Measurements from ENCODE around the gene RNF121.

The RNF121 gene

GRCh38 chr11:71988050-71988449 is 59.2 kb downstream of the RNF121 start:
- peak; percentile 50 for DNase-seq (ENCODE audit: low read depth)

GRCh38 chr11:71990701-71991100 is 61.9 kb downstream of the RNF121 start:
- no peak for DNase-seq (ENCODE audit: low read depth)

DNA sequence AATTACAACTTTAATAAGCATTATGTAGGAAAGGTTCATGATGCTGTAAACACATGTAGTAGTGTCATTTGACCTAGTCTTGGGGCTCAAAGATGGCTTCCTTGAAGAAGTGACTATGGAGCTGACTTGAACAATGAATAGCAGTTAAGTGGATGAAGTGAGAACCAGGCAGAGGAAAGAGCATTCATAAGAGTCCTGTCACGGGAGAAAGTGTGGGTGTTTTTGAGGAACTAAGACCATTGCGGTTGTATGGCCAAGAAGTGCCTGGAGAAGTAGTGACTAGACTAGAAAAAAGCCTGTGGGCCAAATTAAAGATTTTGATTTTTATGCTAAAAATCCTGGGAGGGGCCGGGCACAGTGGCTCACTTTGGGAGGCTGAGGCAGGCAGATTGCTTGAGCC is 62.6 kb downstream of the RNF121 start:
- DNase-seq (ENCODE audit: low read depth) = no peak

DNA sequence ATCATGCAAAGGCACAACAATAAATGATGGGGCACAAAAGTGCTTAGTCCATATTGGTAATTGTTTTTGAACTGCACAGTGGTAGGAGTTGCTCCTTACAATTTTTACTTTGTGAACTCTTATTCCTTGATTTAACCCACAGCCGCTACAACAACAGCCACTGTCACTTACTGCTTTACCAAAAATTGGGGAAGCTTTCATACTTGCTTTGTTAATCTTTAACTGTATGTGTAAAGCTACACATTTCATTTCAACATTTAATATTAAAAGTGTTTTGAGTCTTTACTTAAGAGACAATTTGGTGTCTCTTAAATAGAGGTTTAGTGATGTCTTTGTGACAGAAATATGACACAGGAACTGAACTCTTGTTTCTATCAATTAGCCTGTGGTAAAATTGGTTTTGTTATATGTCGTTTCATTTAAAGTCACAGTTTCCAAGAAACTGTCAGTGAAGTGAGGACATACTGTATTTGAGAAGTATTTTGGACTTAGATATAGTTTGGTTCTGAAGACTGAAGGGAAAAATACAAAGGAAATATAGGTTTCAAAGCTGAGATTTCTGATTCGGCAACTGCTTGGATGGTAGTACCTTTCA is 63.4 kb downstream of the RNF121 start:
- DNase-seq (ENCODE audit: low read depth) = no peak

DNA sequence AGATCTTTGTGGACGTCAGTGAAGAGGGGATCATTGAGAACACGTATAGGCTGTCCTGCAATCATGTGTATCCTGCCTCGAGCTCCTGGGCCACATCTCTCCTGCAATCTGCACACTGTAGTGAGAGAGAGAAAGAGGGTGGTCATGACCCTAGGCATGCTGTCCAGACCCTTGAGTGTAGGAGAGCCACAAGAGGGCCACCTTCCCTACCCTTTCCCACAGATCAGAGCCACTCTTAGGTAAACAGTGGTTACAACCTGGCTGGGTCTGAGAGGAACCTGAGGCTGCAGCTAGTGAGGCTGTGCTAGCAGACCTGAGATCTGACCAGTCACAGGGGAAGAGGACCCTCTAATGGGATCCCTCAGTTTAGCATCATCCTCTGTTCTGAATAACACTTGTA is 65.9 kb downstream of the RNF121 start:
- DNase-seq (ENCODE audit: low read depth) = no peak

DNA sequence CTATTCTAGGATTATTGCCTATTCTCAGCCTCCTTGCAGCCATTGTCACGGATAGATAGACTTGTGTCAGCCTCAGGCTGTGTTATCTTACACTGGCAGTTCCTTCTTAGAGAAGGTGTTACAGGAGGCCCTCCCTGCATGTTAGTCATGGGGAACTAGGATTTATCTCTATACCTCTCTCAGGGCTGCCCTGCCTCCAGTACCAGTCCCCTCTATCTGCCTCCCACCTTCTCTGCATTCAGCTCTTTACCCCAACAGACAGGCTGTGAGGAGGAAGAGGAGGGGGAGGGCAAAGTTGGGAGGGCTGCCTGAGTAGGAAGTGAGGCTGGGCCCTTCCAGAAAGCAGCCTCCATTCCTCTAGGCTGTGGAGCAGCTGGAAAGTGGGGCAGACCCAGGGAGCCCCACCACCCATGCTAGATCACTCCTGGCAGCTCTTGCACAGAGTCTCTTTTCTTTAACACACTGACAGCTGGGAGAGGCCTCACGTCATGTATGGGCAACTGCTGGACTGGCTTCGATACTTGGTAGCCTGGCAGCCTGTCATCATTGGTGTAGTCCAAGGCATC is 67.0 kb downstream of the RNF121 start:
- DNase-seq (ENCODE audit: low read depth) = no peak

GRCh38 chr11:71996517-71996916 is 67.7 kb downstream of the RNF121 start:
- no peak for DNase-seq (ENCODE audit: low read depth)

- DNase-seq (ENCODE audit: low read depth) = no peak
These were observed 68.1 kb downstream of the RNF121 start for GRCh38 chr11:71996946-71997345.

GRCh38 chr11:71997594-71997993 is 68.7 kb downstream of the RNF121 start:
- DNase-seq (ENCODE audit: low read depth) = no peak

DNA sequence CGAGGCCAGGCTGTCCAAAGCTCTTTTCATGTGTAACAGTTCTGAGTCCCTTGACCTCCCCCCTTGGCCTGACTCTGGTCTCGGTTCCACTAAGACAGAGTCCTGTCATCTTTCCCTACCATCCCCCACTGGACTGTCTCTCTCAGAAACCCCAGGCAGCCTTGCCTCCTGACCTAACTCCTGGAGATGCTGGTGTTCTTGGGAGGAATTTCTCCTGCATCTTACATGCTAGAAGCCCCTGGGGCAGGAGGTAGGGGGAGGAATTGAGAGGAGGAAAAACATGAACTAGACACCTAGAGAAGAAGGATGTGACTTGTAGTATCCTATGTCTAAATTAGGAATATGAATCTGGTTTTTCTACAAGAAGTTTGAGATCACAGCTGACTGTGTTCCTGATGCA is 69.2 kb downstream of the RNF121 start:
- no peak for DNase-seq (ENCODE audit: low read depth)

- no peak for DNase-seq (ENCODE audit: low read depth)
These were observed 69.9 kb downstream of the RNF121 start, which contains the start of gene IL18BP for GRCh38 chr11:71998649-71999310. TSS of gene IL18BP (plus strand) at chr11:71998909. CDS start at chr11:71999985, 1,076 bp downstream.

- DNase-seq (ENCODE audit: low read depth) = no peak
These were observed 70.5 kb downstream of the RNF121 start for GRCh38 chr11:71999362-71999761.

DNA sequence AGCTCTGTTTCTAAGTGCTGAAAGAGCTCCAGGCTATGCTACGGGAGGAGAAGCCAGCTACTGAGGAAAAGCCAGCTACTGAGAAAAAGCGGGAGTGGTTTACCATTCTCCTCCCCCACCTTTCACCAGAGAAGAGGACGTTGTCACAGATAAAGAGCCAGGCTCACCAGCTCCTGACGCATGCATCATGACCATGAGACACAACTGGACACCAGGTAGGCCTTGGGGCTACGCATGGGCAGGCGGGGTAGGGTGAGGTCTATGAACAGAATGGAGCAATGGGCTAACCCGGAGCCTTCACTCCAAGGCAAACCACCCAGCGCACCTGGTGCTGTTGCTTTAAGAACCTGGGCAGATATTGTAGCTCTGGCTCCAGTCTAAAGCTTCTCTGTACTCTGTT is 71.0 kb downstream of the RNF121 start:
- DNase-seq (ENCODE audit: low read depth) = no peak

DNA sequence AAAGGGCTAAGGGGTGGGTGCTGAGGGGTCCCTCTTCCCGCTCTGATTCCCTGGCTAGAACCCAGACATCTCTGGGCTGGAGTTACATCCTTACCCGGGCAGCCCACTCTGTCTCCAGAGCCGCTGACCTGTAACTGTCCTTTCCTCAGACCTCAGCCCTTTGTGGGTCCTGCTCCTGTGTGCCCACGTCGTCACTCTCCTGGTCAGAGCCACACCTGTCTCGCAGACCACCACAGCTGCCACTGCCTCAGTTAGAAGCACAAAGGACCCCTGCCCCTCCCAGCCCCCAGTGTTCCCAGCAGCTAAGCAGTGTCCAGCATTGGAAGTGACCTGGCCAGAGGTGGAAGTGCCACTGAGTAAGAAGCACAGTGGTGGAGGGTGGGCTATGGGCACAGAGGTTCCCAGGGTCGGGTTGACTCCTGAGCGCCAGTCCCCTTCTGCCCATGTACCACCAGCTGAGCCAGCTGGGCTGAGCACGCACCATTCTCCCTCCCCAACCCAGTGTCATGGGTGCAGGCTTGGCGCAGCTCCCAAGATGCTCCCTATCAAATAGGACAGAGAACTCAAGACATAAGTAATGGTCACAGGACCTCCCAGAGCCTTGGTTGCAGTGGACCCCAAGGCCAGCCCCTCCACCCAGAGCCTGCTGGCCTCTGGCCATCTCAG is 71.5 kb downstream of the RNF121 start:
- DNase-seq (ENCODE audit: low read depth) = no peak

GRCh38 chr11:72001285-72001684 is 72.4 kb downstream of the RNF121 start:
- DNase-seq (ENCODE audit: low read depth) = no peak

DNA sequence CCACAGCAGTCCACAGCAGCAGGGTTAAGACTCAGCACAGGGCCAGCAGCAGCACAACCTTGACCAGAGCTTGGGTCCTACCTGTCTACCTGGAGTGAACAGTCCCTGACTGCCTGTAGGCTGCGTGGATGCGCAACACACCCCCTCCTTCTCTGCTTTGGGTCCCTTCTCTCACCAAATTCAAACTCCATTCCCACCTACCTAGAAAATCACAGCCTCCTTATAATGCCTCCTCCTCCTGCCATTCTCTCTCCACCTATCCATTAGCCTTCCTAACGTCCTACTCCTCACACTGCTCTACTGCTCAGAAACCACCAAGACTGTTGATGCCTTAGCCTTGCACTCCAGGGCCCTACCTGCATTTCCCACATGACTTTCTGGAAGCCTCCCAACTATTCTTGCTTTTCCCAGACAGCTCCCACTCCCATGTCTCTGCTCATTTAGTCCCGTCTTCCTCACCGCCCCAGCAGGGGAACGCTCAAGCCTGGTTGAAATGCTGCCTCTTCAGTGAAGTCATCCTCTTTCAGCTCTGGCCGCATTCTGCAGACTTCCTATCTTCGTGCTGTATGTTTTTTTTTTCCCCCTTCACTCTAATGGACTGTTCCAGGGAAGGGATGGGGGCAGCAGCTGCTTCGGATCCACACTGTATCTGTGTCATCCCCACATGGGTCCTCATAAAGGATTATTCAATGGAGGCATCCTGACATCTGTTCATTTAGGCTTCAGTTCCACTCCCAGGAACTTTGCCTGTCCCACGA is 73.2 kb downstream of the RNF121 start:
- DNase-seq (ENCODE audit: low read depth) = no peak

DNA sequence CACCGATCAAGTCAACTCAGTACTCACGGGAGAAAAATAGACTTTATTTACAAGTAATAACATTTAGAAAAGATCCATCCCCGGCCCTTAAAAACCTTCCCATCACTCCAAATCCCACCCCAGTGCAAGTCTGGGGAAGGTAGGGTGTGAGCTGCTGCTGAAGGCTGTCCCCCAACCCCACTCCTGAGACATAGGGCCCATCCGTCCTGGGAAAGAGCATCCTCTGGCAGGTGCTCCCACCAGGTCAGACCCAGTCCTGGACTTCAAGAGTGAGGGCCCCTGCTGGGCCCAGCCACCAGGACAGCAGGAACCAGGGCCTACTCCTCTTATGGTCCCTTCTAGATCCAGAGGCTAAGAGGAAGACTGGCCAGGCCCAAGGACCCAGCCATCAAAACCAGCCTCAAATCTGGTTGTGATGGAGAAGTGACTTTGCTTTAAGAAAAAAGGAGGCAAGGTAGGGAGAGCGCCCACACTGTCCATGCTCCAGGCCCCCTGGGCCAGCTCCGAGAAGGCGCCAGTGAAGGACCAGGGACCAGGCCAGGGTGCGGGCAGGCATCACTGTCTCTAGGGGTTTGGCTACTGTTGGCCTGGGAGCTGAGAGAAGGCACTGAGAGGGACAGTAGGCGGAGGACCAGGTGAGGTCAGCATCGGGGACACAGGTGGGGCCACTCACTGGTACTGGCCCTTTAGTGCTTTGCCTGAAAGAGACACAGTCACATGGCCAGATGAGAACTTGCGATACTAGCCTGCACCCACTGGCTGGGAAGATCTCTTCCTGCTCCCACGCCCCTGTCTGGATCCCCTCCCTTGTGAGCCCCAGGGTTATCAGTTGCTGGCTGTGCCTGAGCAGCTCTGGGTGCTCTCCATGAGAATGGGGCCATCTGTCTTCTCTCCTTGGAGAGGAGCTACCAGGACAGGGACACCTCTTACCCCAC is 74.3 kb downstream of the RNF121 start:
- no peak for DNase-seq (ENCODE audit: low read depth)

- no peak for DNase-seq (ENCODE audit: low read depth)
These were observed 74.9 kb downstream of the RNF121 start for GRCh38 chr11:72003776-72004171.

DNA sequence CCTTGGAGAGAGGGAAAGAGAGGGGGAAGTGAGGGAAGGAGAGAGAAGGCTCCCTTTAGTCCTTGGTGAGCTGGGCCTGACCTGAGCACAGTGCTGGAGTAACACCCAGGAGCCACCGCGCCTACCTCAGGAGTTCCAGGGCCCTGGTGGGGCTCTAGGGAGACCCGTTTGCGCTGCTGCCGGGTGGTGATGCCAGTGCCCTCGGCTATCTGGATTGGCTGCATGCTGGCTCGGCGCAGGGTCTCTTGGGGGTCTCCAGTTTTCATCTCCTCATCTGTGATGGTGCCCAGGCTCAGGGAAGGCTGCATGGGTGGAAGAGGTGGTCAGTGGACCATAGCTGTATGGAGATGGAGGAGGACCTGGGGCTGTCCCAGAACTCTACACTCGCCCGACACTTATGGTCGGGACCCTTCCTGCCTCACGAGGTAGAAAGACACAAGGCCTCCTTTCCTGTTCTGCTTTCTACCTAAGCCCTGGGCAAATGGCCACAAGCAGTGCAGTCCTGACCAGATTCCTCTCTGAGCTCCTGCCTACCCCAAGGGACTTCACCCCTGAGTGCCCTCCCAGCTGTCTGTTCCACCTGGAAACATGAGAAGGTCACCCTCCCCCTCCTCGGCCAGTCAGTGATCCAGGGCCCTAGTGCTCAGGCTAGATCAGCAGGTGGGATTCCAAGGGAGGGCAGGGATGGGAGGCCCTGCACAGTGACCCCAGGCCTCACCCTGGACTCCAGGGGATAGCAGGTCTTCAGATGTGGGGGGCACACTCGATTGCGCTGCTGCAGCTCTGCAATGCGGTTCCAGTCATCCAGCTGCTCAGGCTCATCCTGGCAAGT is 75.9 kb downstream of the RNF121 start:
- DNase-seq (ENCODE audit: low read depth) = no peak

Data from HS-5 (cell line).